ENCODE data around the gene VAT1L.

VAT1L gene

GRCh38 chr16:77874347-77874746, 86.0 kb downstream of the VAT1L start:
- DNase-seq: no peak

GRCh38 chr16:77876776-77877175, 88.4 kb downstream of the VAT1L start:
- DNase-seq: no peak

- DNase-seq: no peak
These were observed 89.5 kb downstream of the VAT1L start for GRCh38 chr16:77877712-77878347.

GRCh38 chr16:77881355-77882030, 93.1 kb downstream of the VAT1L start:
- no peak for DNase-seq

- DNase-seq: no peak
These were observed 94.0 kb downstream of the VAT1L start for GRCh38 chr16:77882358-77882757.

GRCh38 chr16:77885571-77886295, 97.4 kb downstream of the VAT1L start:
- no peak for DNase-seq

- no peak for DNase-seq
These were observed 100.5 kb downstream of the VAT1L start for GRCh38 chr16:77888871-77889270.

GRCh38 chr16:77890075-77890474, 101.7 kb downstream of the VAT1L start:
- DNase-seq: no peak

GRCh38 chr16:77894162-77894561, 105.8 kb downstream of the VAT1L start:
- no peak for DNase-seq

- no peak for DNase-seq
These were observed 107.6 kb downstream of the VAT1L start for GRCh38 chr16:77895962-77896361.

GRCh38 chr16:77896415-77897128, 108.2 kb downstream of the VAT1L start:
- DNase-seq: no peak

GRCh38 chr16:77897129-77897437, 108.7 kb downstream of the VAT1L start:
- no peak for DNase-seq

GRCh38 chr16:77897831-77898605, 109.7 kb downstream of the VAT1L start:
- no peak for DNase-seq

- no peak for DNase-seq
These were observed 110.4 kb downstream of the VAT1L start for GRCh38 chr16:77898671-77899211.

GRCh38 chr16:77899416-77899815, 111.1 kb downstream of the VAT1L start:
- no peak for DNase-seq

- DNase-seq: no peak
These were observed 117.1 kb downstream of the VAT1L start for GRCh38 chr16:77905374-77905920.

- DNase-seq: no peak
These were observed 121.7 kb downstream of the VAT1L start for GRCh38 chr16:77910021-77910420.

- DNase-seq: no peak
These were observed 124.3 kb downstream of the VAT1L start for GRCh38 chr16:77912617-77913016.

- DNase-seq: no peak
These were observed 125.4 kb downstream of the VAT1L start for GRCh38 chr16:77913738-77914253.

GRCh38 chr16:77916111-77916510, 127.7 kb downstream of the VAT1L start:
- no peak for DNase-seq

- no peak for DNase-seq
These were observed 129.6 kb downstream of the VAT1L start for GRCh38 chr16:77917971-77918370.
